Measurements from ENCODE around the gene SEMA5A.

GRCh38 chr5:9279774-9280173 is 266.1 kb downstream of the SEMA5A start:
- no peak for TF ChIP-seq CHD2 (IDR thresholded peaks at IDR 0.05; ENCODE audit: low read length)
- TF ChIP-seq RBBP5 (IDR thresholded peaks at IDR 0.05; ENCODE audit: borderline replicate concordance, low read depth, low read length): no peak
- TF ChIP-seq POLR2AphosphoS5 (IDR thresholded peaks at IDR 0.05; ENCODE audit: low read depth, low read length): no peak
- TF ChIP-seq CHD1 (IDR thresholded peaks at IDR 0.05; ENCODE audit: low read depth, low read length): no peak
- TF ChIP-seq BACH1 (IDR thresholded peaks at IDR 0.05; ENCODE audit: low read length): no peak
- TF ChIP-seq RFX5 (IDR thresholded peaks at IDR 0.05; ENCODE audit: borderline replicate concordance, low read depth, low read length): no peak
- TF ChIP-seq TEAD4 (IDR thresholded peaks at IDR 0.05; ENCODE audit: low read depth, low read length): no peak
- no peak for TF ChIP-seq POLR2A (IDR thresholded peaks at IDR 0.05; ENCODE audit: control extremely low read depth in 1 of 2, low read depth in 2 of 2, low read length in 2 of 2)
- TF ChIP-seq TAF1 (IDR thresholded peaks at IDR 0.05; ENCODE audit: low read depth, low read length): no peak

Data from H1 (cell line).